CD4-positive, alpha-beta memory T cell (primary cell): ENCODE data around the gene DCAF10. TPM values are rescaled to one million over a fixed set of nuclear protein-coding genes. Genes with fewer than 3 reads are reported as not detected.
"Not testable (repeated sequence)": the region's sequence is repeated elsewhere in the genome, so short reads cannot be mapped to it uniquely, and the experiment has no call there.

Source experiments
- CTCF ChIA-PET: fragments of 350-600 bp; sonication (Branson Sonifier 250); formaldehyde crosslinking; loops from one replicate; lab custom pipeline; 2021; ENCODE audit warnings: inconsistent platforms; ENCODE audit not compliant: partially characterized antibody; lab: Charles Lee
- POLR2A ChIA-PET: fragments of 350-600 bp; sonication (Branson Sonifier 250); formaldehyde crosslinking; loops from one replicate; lab custom pipeline; 2021; ENCODE audit not compliant: partially characterized antibody; lab: Charles Lee
- DNase-seq, 5 donors: peaks; one replicate each; pipeline versions ENCODE4 v3.0.0 to v3.0.0-alpha.2; 2020 to 2022; ENCODE audit warnings: mixed read lengths in 1 of 5
- H3K27ac ChIP-seq: one replicate; pipeline ENCODE4 v1.7.0; 2013; ENCODE audit warnings: low read depth, low read length
- H3K27me3 ChIP-seq: 2 replicates; pipeline ENCODE4 v1.7.0; 2013; ENCODE audit warnings: mild to moderate bottlenecking, low read length, moderate library complexity; ENCODE audit not compliant: insufficient read depth
- H3K36me3 ChIP-seq: 2 replicates; pipeline ENCODE4 v1.7.0; 2013; ENCODE audit warnings: mild to moderate bottlenecking, low read length, moderate library complexity; ENCODE audit not compliant: insufficient read depth
- H3K4me1 ChIP-seq: 2 replicates; pipeline ENCODE4 v1.7.0; 2013; ENCODE audit warnings: mild to moderate bottlenecking, low read length, moderate library complexity; ENCODE audit not compliant: insufficient read depth
- H3K4me3 ChIP-seq, 2 donors: one replicate each; pipeline ENCODE4 v1.7.0; 2013; ENCODE audit warnings: low read length in 2 of 2, mild to moderate bottlenecking in 1 of 2
- H3K9me3 ChIP-seq, 2 donors: one replicate each; pipeline ENCODE4 v1.7.0; 2013; ENCODE audit warnings: low read length in 2 of 2, control low read depth in 1 of 2; ENCODE audit not compliant: control insufficient read depth in 1 of 2
- H3K27ac Mint-ChIP-seq, 7 donors: one replicate each; pipeline ENCODE4 v1.8.0; 2020 to 2021; ENCODE audit warnings: mixed read lengths in 7 of 7, mild to moderate bottlenecking in 6 of 7, inconsistent platforms in 3 of 7, moderate library complexity in 3 of 7
- H3K27me3 Mint-ChIP-seq, 2 donors: one replicate each; pipeline ENCODE4 v1.8.0; 2020 to 2021; ENCODE audit warnings: mixed read lengths in 2 of 2
- H3K36me3 Mint-ChIP-seq, 2 donors: one replicate each; pipeline ENCODE4 v1.8.0; 2020 to 2021; ENCODE audit warnings: mixed read lengths in 2 of 2, inconsistent platforms in 1 of 2, mild to moderate bottlenecking in 1 of 2
- H3K4me1 Mint-ChIP-seq, 4 donors: one replicate each; pipeline ENCODE4 v1.8.0; 2020 to 2021; ENCODE audit warnings: mixed read lengths in 4 of 4, mild to moderate bottlenecking in 1 of 4
- H3K4me3 Mint-ChIP-seq, 8 donors: one replicate each; pipeline ENCODE4 v1.8.0; 2020 to 2021; ENCODE audit warnings: mixed read lengths in 8 of 8, mild to moderate bottlenecking in 7 of 8, moderate library complexity in 6 of 8, inconsistent platforms in 3 of 8
- H3K9me3 Mint-ChIP-seq, 8 donors: one replicate each; pipeline ENCODE4 v1.8.0; 2020 to 2021; ENCODE audit warnings: mixed read lengths in 8 of 8, mild to moderate bottlenecking in 5 of 8, inconsistent platforms in 3 of 8, moderate library complexity in 1 of 8
- intact Hi-C: fragments of 100-400 bp; cut with micrococcal nuclease; formaldehyde crosslinking; loops from one replicate; pipeline ENCODE4 v1.15.1; 2023
- polyA plus RNA-seq, 2 donors: library from polyadenylated mRNA; unstranded; fragments of 300-500 nt; fragmentation: Illumina TruSeq; gene quantifications; one replicate each; pipeline ENCODE4 v1.2.3, GENCODE V29; 2021
- total RNA-seq, 2 experiments: library from RNA; stranded (reverse); gene quantifications; one replicate each; pipeline ENCODE4 v1.2.3, GENCODE V29; 2021

DCAF10 gene
- total and polyA plus RNA-seq, 4 experiments from 2014 or later = 20.3 to 37.1 (median 29.2) TPM

DNA sequence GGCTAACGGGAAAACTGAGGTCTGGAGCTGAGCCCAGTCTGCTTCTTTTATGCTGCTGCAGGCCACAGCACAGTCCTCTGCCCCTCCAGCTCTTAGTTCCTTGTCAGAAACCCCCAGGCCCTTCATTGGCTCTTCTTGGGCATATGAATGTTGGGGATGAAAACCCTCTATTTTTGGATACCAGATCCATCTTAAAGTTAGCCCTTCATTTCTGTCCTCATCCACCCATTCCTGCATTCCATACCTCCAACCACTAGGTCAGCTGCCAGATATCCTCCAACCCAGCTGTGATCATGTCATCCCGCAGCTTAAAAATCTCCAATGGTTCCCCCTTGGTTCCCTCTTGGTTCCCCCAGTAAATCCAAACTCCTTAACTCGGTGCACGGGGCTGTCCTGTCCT, 105.2 kb downstream of the DCAF10 start:
- DNase-seq = no peak
- no peaks in the 10 kb centered on the region for H3K27me3 ChIP-seq
- ChIA-PET CTCF (interaction anchor here (1.5 to 1.6 kb wide), 2 partner anchors 10 to 254 kb away, joined by 4 to 7 read pairs; no protein-coding TSS in a partner anchor), POLR2A (no interaction called here)
- no peaks in the 10 kb centered on the region for H3K36me3 ChIP-seq
- H3K27ac Mint-ChIP-seq = peak overlapping the region in 6 of 7 donors; percentile 58 to 97 (median 78)
- H3K27ac ChIP-seq = no peak overlapping the region
- H3K4me3 Mint-ChIP-seq = peak overlapping the region in 5 of 8 donors; percentile 12 to 61 (median 44)
- H3K9me3 ChIP-seq = no peaks in the 10 kb centered on the region
- H3K27me3 Mint-ChIP-seq = peaks cover 0 to 2% of the 10 kb centered on the region in 2 donors
- peaks cover 30% of the 10 kb centered on the region for H3K4me1 ChIP-seq
- H3K4me3 ChIP-seq = no peak overlapping the region
- H3K9me3 Mint-ChIP-seq = peaks cover 0 to 4% (median 0%) of the 10 kb centered on the region in 8 donors
- peaks cover 0 to 12% of the 10 kb centered on the region in 2 donors for H3K36me3 Mint-ChIP-seq
- H3K4me1 Mint-ChIP-seq = peaks cover 12 to 36% (median 24%) of the 10 kb centered on the region in 4 donors
- intact Hi-C loops = no loop called here

DNA sequence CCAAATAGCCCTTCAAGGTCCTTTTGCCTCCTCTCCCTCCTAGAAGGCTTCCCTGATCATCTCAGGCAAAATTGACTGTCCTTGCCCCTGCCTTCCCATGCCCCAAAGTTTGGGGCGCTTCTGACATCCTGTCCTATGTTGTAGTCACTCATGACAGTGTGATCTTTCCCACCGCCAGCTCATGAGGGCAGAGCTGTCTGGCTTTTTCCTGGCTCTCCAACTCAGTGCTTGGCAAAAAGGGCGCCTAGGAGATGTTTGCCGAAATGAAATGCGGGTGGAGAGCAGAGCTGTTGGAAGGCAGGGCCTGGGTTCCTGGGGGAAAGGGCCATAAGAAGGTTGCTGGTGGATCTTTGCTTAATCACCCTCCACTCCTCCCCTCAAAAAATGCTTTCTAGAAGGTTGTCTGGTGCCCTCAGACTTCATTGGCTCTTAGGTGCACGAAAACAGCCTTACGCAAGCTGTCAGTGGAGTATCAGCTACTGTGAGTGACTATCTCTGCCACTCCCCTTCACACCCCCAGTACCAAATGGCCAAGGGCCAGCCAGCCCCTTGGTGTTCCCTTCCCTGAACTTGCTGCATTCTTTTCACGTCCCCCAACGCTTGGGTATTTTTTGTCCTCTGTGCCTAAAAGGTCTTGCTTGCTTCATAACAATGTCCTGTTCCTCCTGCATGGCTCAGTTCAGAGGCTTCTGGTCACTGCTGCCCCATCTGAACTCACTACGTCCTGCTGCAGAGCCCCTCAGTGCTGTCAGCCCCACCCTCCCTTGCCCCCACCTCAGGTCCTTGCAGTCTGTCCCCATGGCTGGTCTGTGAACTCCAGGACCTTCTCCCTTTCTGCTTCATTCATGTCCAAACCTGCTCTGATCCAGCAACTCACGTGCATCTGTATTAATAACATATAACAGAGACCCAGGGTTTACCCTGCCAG, 106.0 kb downstream of the DCAF10 start:
- Mint-ChIP-seq H3K4me3 (peak overlapping the region in 6 of 8 donors; percentile 12 to 61 (median 48)), H3K27me3 (peaks cover 0 to 2% of the 10 kb centered on the region in 2 donors), H3K36me3 (peaks cover 0 to 10% of the 10 kb centered on the region in 2 donors), H3K27ac (peak overlapping the region in 2 of 7 donors; percentile 72 to 97), H3K4me1 (peaks cover 12 to 32% (median 23%) of the 10 kb centered on the region in 4 donors), H3K9me3 (peaks cover 0 to 4% (median 0%) of the 10 kb centered on the region in 8 donors)
- no peak for DNase-seq
- no peak overlapping the region for H3K27ac ChIP-seq
- intact Hi-C loops = no loop called here
- POLR2A ChIA-PET = no interaction called here
- H3K9me3 ChIP-seq = no peaks in the 10 kb centered on the region
- H3K4me3 ChIP-seq = no peak overlapping the region
- peaks cover 29% of the 10 kb centered on the region for H3K4me1 ChIP-seq
- no peaks in the 10 kb centered on the region for H3K36me3 ChIP-seq
- CTCF ChIA-PET = interaction anchor here (0.8 to 1.6 kb wide), 2 partner anchors 9 to 10 kb away, joined by 3 to 7 read pairs; no protein-coding TSS in a partner anchor
- H3K27me3 ChIP-seq = no peaks in the 10 kb centered on the region

DNA sequence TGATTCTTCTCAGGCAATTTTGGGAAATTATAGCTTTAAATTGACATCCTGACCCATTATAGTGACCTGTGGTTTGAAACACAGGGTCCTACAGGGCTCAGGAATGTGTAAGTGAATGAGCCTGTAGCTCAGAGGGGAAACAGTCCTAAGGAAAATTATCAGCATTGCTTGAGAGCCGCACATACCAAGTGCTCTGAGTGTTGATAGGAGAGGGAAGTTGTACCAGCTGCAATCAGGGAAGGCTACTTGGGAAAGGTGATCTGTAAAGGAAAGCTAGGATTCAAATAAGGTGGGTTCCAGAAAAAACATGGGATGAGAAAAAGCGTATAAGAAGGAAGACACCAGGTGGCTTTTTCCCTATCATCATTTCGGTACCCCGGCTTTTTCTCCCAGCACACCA, 107.7 kb downstream of the DCAF10 start:
- Histone ChIP-seq H3K9me3 (no peaks in the 10 kb centered on the region), H3K4me3 (no peak overlapping the region), H3K36me3 (no peaks in the 10 kb centered on the region), H3K27ac (no peak overlapping the region), H3K4me1 (peaks cover 12% of the 10 kb centered on the region), H3K27me3 (no peaks in the 10 kb centered on the region)
- Mint-ChIP-seq H3K36me3 (peaks cover 0 to 6% of the 10 kb centered on the region in 2 donors), H3K27ac (no peak overlapping the region), H3K4me1 (peaks cover 3 to 15% (median 11%) of the 10 kb centered on the region in 4 donors), H3K4me3 (no peak overlapping the region), H3K27me3 (peaks cover 0 to 2% of the 10 kb centered on the region in 2 donors), H3K9me3 (peaks cover 0 to 4% (median 0%) of the 10 kb centered on the region in 8 donors)
- intact Hi-C loops = no loop called here
- POLR2A ChIA-PET = no interaction called here
- no peak for DNase-seq
- CTCF ChIA-PET = interaction anchor here (1.2 to 7.7 kb wide), 4 partner anchors 162 to 455 kb away, joined by 4 to 56 read pairs (median 4); no protein-coding TSS in a partner anchor

DNA sequence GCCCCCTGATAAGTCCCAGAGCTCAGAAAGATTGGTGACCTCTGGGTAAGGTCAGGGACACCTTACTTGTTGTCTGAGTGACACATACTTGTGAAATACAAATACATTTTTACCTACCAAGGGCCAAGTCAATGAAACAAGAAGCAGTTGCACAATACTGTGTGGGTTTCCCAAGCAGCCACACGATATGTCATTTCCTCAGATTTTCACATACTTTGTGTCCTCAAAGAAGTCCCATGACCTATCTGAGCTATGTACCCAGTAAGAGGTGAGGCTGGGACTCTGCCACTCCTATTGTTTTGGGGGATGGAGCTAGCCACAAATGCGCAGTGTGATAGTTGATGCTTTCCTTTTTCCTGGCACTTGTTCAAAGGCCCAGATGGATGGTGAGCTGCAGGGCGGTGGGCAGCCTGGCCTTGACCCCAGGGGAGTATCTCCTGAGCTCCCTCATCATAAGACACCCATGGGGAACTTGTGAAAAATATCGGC, 108.1 kb downstream of the DCAF10 start:
- CTCF ChIA-PET = interaction anchor here (1.2 to 7.7 kb wide), 4 partner anchors 161 to 455 kb away, joined by 4 to 56 read pairs (median 4); no protein-coding TSS in a partner anchor
- intact Hi-C loops = no loop called here
- DNase-seq = no peak
- H3K9me3 ChIP-seq = no peaks in the 10 kb centered on the region
- H3K27me3 ChIP-seq = no peaks in the 10 kb centered on the region
- Mint-ChIP-seq H3K9me3 (peaks cover 0 to 4% (median 0%) of the 10 kb centered on the region in 8 donors), H3K27me3 (peaks cover 0 to 2% of the 10 kb centered on the region in 2 donors), H3K36me3 (peaks cover 0 to 4% of the 10 kb centered on the region in 2 donors), H3K4me1 (peaks cover 5 to 14% (median 9%) of the 10 kb centered on the region in 4 donors), H3K4me3 (no peak overlapping the region), H3K27ac (no peak overlapping the region)
- H3K27ac ChIP-seq = no peak overlapping the region
- H3K4me1 ChIP-seq = peaks cover 11% of the 10 kb centered on the region
- no peaks in the 10 kb centered on the region for H3K36me3 ChIP-seq
- H3K4me3 ChIP-seq = no peak overlapping the region
- POLR2A ChIA-PET = no interaction called here

DNA sequence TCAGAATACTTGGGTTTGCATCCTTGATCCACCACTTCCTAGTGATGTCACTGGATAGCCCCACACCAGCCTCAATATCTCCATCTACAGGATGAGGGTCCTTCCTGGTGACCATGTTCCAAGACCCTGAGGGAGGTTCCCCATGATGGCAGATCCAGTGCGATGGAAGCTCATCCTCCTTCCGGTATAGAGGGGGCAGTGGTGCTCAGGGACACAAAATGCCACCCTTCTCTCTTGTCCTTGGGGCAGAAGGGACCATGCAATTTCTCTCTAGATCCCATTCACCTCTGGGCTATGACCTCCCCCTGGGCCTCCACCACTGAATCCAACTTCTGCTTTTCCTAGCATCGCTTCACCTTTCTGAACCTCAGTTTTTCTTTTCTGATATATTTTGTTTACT, 108.7 kb downstream of the DCAF10 start:
- ChIA-PET CTCF (interaction anchor here (1.2 to 7.7 kb wide), 3 partner anchors 161 to 454 kb away, joined by 4 to 56 read pairs (median 5); no protein-coding TSS in a partner anchor), POLR2A (no interaction called here)
- peaks cover 0 to 2% of the 10 kb centered on the region in 2 donors for H3K27me3 Mint-ChIP-seq
- peaks cover 5 to 11% (median 7%) of the 10 kb centered on the region in 4 donors for H3K4me1 Mint-ChIP-seq
- H3K9me3 ChIP-seq = no peaks in the 10 kb centered on the region
- no peak overlapping the region for H3K4me3 Mint-ChIP-seq
- H3K36me3 Mint-ChIP-seq = peaks cover 0 to 1% of the 10 kb centered on the region in 2 donors
- H3K4me1 ChIP-seq = peaks cover 9% of the 10 kb centered on the region
- no peak overlapping the region for H3K27ac ChIP-seq
- no peak overlapping the region for H3K4me3 ChIP-seq
- H3K36me3 ChIP-seq = no peaks in the 10 kb centered on the region
- intact Hi-C loops = no loop called here
- peaks cover 0 to 4% (median 0%) of the 10 kb centered on the region in 8 donors for H3K9me3 Mint-ChIP-seq
- no peak overlapping the region for H3K27ac Mint-ChIP-seq
- DNase-seq = no peak
- no peaks in the 10 kb centered on the region for H3K27me3 ChIP-seq

DNA sequence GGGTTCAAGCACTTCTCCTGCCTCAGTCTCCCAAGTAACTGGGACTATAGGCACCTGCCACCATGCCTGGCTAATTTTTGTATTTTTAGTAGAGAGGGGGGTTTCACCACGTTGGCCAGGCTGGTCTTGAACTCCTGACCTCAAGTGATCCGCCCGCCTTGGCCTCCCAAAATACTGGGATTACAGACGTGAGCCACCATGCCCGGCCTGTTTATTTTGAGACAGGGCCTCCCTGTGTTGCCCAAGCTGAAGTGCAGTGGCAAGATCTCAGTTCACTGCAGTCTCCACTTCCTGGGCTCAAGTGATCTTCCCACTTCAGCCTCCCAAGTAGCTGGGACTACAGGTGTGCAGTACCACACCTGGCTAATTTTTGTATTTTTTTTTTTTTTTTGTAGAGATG, 109.2 kb downstream of the DCAF10 start:
- CTCF ChIA-PET = interaction anchor here (7.7 kb wide), 1 partner anchor 179 kb away, joined by 56 read pairs; no protein-coding TSS in a partner anchor
- H3K27me3 ChIP-seq, H3K36me3 Mint-ChIP-seq, H3K9me3 ChIP-seq, H3K4me3 ChIP-seq, H3K27me3 Mint-ChIP-seq, H3K36me3 ChIP-seq, H3K27ac ChIP-seq, POLR2A ChIA-PET, intact Hi-C loops, H3K9me3 Mint-ChIP-seq, H3K4me3 Mint-ChIP-seq, H3K4me1 ChIP-seq, DNase-seq, H3K4me1 Mint-ChIP-seq: not testable (repeated sequence)
- peak overlapping the region in 1 of 7 donors; percentile 55 for H3K27ac Mint-ChIP-seq

DNA sequence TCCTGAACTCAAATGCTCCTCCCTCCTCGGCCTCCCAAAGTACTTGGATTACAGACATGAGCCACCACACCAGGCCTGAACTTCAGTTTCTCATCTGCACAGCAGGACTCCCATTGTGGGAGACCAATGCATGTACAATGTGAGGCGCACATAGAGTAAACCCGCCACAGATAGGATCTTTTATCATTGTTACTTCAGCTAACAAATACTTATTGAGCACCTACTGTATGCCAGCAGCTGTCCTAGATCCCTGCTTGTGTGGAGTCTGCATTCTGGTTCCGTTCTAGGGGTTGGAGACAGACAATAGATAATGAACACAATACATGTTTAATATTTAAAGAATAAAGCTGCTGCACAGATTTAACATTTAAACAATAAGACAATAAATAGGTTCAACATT, 109.7 kb downstream of the DCAF10 start:
- ChIA-PET POLR2A (no interaction called here), CTCF (interaction anchor here (7.7 kb wide), 1 partner anchor 179 kb away, joined by 56 read pairs; no protein-coding TSS in a partner anchor)
- Mint-ChIP-seq H3K9me3 (peaks cover 0 to 4% (median 0%) of the 10 kb centered on the region in 8 donors), H3K27me3 (peaks cover 0 to 2% of the 10 kb centered on the region in 2 donors), H3K4me3 (no peak overlapping the region), H3K27ac (peak overlapping the region in 1 of 7 donors; percentile 55), H3K4me1 (peaks cover 0 to 4% (median under 1%) of the 10 kb centered on the region in 4 donors), H3K36me3 (no peaks in the 10 kb centered on the region)
- no peak for DNase-seq
- H3K27me3 ChIP-seq = no peaks in the 10 kb centered on the region
- no peaks in the 10 kb centered on the region for H3K36me3 ChIP-seq
- H3K4me1 ChIP-seq = peaks cover under 1% of the 10 kb centered on the region
- H3K9me3 ChIP-seq = no peaks in the 10 kb centered on the region
- no peak overlapping the region for H3K27ac ChIP-seq
- H3K4me3 ChIP-seq = no peak overlapping the region
- intact Hi-C loops = no loop called here
